ENCODE measurements around the gene HIVEP1.

DNA sequence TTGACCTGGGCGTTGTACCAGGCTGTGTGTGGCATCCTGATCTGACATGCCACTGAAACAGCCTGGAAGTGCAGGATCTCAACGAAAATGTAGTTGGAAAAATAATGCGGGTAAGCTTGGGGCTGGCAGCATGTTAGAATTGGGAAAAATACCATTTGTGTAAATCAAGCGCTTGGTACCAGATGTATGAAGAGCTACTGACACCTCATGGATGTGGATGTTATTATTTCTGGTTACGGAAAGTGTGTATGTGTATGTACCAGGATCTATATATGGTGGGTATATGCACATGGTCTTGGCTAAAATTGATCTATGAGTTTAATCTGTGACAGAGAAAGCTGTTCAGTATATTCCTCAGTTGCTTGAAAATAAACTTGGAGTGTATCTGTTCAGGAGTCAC, 22.7 kb downstream of the HIVEP1 start:
- TF ChIP-seq, protein P1, sequence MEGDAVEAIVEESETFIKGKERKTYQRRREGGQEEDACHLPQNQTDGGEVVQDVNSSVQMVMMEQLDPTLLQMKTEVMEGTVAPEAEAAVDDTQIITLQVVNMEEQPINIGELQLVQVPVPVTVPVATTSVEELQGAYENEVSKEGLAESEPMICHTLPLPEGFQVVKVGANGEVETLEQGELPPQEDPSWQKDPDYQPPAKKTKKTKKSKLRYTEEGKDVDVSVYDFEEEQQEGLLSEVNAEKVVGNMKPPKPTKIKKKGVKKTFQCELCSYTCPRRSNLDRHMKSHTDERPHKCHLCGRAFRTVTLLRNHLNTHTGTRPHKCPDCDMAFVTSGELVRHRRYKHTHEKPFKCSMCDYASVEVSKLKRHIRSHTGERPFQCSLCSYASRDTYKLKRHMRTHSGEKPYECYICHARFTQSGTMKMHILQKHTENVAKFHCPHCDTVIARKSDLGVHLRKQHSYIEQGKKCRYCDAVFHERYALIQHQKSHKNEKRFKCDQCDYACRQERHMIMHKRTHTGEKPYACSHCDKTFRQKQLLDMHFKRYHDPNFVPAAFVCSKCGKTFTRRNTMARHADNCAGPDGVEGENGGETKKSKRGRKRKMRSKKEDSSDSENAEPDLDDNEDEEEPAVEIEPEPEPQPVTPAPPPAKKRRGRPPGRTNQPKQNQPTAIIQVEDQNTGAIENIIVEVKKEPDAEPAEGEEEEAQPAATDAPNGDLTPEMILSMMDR (IDR thresholded peaks at IDR 0.05; ENCODE audit: low read depth, low read length) = no peak
- TF ChIP-seq POLR2A (IDR thresholded peaks at IDR 0.05; ENCODE audit: extremely low read depth, insufficient read length) = no peak
- TF ChIP-seq MAX (IDR thresholded peaks at IDR 0.05; ENCODE audit: low read depth, low read length) = no peak
- no peak for TF ChIP-seq MYC (IDR thresholded peaks at IDR 0.05; ENCODE audit: low read depth, low read length)

All from NB4 (cell line).